A673 (cell line): ENCODE data around the gene ZCCHC24. TPM values are rescaled to one million over a fixed set of nuclear protein-coding genes. Genes with fewer than 3 reads are reported as not detected.

Source experiments
- BruUV-seq: library from RNA; stranded (reverse); fragments of 400-500 nt; replicated peaks from 2 replicates; lab custom pipeline; 2021; lab: Mats Ljungman, UMichigan
- CTCF ChIA-PET: fragments of 300-600 bp; sonication (Branson Sonifier 250); formaldehyde crosslinking; loops from one replicate; lab custom pipeline; 2022; ENCODE audit warnings: antibody characterized with exemption; lab: Charles Lee
- POLR2A ChIA-PET: fragments of 300-600 bp; sonication (Branson Sonifier 250); formaldehyde crosslinking; loops from one replicate; lab custom pipeline; 2022; ENCODE audit warnings: antibody characterized with exemption; ENCODE audit not compliant: low non-redundant PET; lab: Charles Lee
- DNase-seq: peaks from one replicate; pipeline ENCODE4 v3.0.0-alpha.2; 2015; ENCODE audit warnings: low spot score
- H3K27ac ChIP-seq: fragments of 200-600 bp; sonication (generic); 2 replicates; pipeline ENCODE4 v1.5.1; 2016; ENCODE audit warnings: mixed run types, low read depth, mild to moderate bottlenecking, mixed read lengths, antibody characterized with exemption, low read length; ENCODE audit not compliant: poor library complexity, severe bottlenecking
- H3K27me3 ChIP-seq: fragments of 200-600 bp; sonication (generic); replicated peaks from 2 replicates; pipeline ENCODE4 v1.6.1; 2017; ENCODE audit warnings: mixed run types, low read depth, mild to moderate bottlenecking, mixed read lengths, antibody characterized with exemption, low read length; ENCODE audit not compliant: insufficient read depth, poor library complexity
- H3K36me3 ChIP-seq: fragments of 200-600 bp; sonication (generic); 2 replicates; pipeline ENCODE4 v1.6.1; 2016; ENCODE audit warnings: mixed run types, mild to moderate bottlenecking, mixed read lengths, antibody characterized with exemption, low read length; ENCODE audit not compliant: insufficient read depth, poor library complexity, severe bottlenecking
- H3K4me1 ChIP-seq: fragments of 200-600 bp; sonication (generic); 2 replicates; pipeline ENCODE4 v1.6.1; 2017; ENCODE audit warnings: mixed run types, mild to moderate bottlenecking, mixed read lengths, antibody characterized with exemption, low read length; ENCODE audit not compliant: insufficient read depth, poor library complexity, severe bottlenecking
- H3K4me3 ChIP-seq: fragments of 200-600 bp; sonication (generic); 2 replicates; pipeline ENCODE4 v1.5.1; 2016; ENCODE audit warnings: low read depth, mixed run types, mild to moderate bottlenecking, mixed read lengths, low read length; ENCODE audit not compliant: poor library complexity, severe bottlenecking
- H3K9me3 ChIP-seq: fragments of 200-600 bp; sonication (generic); 2 replicates; pipeline ENCODE4 v1.6.1; 2016; ENCODE audit warnings: mixed run types, low read depth, mild to moderate bottlenecking, mixed read lengths, antibody characterized with exemption, low read length; ENCODE audit not compliant: poor library complexity, severe bottlenecking
- EZH2 ChIP-seq: fragments of 200-600 bp; sonication (generic); IDR thresholded peaks from 2 replicates; pipeline ENCODE4 v1.6.1; 2017; ENCODE audit warnings: borderline replicate concordance, low read depth, mild to moderate bottlenecking, mixed read lengths, antibody characterized with exemption, low read length; ENCODE audit not compliant: poor library complexity, severe bottlenecking
- intact Hi-C: fragments of 100-400 bp; cut with micrococcal nuclease; formaldehyde crosslinking; loops from one replicate; pipeline ENCODE4 v1.10.0; 2022; ENCODE audit not compliant: unreplicated experiment
- total RNA-seq: library from RNA; stranded (reverse); gene quantifications from 2 replicates; pipeline ENCODE4 v1.2.3, GENCODE V29; 2021
- TF ChIP-seq, protein P1 (sequence below): fragments of 300-800, 200-600 bp; sonication (generic); conservative IDR thresholded peaks from 2 replicates; pipeline ENCODE4 v1.5.1; 2017; ENCODE audit warnings: low read depth, mild to moderate bottlenecking, antibody characterized with exemption, low read length, moderate library complexity, mixed read lengths

ZCCHC24 gene
- total RNA-seq, 1 experiment from 2014 or later = 9.8 TPM

DNA sequence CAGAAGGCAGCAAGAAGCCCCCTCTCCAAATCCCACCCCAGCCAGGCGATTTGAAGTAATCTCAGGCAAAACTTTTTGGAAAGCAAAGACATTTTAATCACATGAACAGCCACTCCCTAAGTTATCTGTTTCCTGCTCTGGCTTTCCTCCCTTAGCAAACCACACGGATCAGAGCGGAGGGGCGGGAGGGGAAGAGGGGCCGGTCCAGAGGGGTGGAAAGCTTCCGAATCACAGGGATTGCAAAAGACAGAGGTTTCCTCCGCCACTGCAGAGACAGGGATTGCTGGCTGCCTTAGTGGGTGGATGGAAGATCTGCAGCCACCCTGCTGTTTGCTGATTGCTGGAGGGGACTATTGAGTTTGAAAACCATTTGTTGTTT is 41.2 kb downstream of the ZCCHC24 start:
- intact Hi-C loops = loop anchor here (5.0 kb wide), 1 partner anchor 63 kb away; no protein-coding TSS in a partner anchor
- no peak for TF ChIP-seq EZH2
- TF ChIP-seq, protein P1, sequence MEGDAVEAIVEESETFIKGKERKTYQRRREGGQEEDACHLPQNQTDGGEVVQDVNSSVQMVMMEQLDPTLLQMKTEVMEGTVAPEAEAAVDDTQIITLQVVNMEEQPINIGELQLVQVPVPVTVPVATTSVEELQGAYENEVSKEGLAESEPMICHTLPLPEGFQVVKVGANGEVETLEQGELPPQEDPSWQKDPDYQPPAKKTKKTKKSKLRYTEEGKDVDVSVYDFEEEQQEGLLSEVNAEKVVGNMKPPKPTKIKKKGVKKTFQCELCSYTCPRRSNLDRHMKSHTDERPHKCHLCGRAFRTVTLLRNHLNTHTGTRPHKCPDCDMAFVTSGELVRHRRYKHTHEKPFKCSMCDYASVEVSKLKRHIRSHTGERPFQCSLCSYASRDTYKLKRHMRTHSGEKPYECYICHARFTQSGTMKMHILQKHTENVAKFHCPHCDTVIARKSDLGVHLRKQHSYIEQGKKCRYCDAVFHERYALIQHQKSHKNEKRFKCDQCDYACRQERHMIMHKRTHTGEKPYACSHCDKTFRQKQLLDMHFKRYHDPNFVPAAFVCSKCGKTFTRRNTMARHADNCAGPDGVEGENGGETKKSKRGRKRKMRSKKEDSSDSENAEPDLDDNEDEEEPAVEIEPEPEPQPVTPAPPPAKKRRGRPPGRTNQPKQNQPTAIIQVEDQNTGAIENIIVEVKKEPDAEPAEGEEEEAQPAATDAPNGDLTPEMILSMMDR = no peak
- BruUV-seq = no TSS peak
- POLR2A ChIA-PET = interaction anchor here (0.6 kb wide), 1 partner anchor 1044 kb away, joined by 9 read pairs; no protein-coding TSS in a partner anchor
- DNase-seq = peak; percentile 73
- Histone ChIP-seq H3K9me3 (no peaks in the 10 kb centered on the region), H3K36me3 (no peaks in the 10 kb centered on the region), H3K27ac (peak overlapping the region; percentile 69), H3K4me3 (no peak overlapping the region), H3K27me3 (no peaks in the 10 kb centered on the region), H3K4me1 (peaks cover 44% of the 10 kb centered on the region)
- CTCF ChIA-PET = no interaction called here

DNA sequence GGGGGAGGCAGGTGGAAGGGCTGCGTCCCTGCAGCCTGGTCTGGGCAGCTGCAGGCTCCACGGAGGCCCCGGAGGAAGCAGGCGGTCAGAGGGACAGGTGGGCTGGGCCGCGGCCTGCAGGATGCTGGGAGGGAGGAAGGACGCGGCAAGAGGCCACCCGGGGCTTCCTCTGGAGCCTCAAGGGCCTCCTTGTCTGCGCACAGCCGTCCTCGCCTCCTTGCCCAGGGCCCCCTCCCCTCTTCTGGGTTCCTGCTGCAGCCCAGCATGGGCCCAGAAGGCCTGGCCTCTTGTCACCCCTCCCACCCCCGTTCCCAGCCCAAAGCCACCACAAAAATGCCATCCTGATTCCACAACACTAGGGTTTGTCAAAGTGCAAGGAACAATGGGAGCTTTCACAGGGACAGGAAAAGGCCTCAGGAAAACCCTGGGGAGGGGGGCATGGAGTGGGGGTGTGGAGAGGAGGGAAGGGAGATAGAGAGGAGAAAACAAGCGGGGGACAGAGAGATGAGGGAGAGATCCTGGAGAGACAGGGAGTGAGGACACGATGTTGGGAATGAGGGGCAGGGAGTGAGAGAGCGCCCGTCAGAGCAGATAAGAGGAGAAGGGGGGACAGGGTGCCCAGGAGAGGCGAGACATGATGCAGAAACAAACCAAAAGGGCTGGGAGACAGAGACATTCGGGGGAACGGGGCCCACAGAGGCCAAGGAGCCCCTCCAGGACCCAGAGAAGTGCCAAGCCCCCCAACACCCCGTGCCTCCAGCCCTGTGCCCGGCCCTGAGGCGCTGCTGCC is 41.8 kb downstream of the ZCCHC24 start:
- H3K27ac ChIP-seq = peak overlapping the region; percentile 69
- POLR2A ChIA-PET = interaction anchor here (0.6 kb wide), 1 partner anchor 1043 kb away, joined by 9 read pairs; no protein-coding TSS in a partner anchor
- intact Hi-C loops = loop anchor here (5.0 kb wide), 1 partner anchor 64 kb away; no protein-coding TSS in a partner anchor
- H3K4me1 ChIP-seq = peaks cover 49% of the 10 kb centered on the region
- BruUV-seq = no TSS peak
- CTCF ChIA-PET = no interaction called here
- no peak overlapping the region for H3K4me3 ChIP-seq
- no peaks in the 10 kb centered on the region for H3K36me3 ChIP-seq
- H3K9me3 ChIP-seq = no peaks in the 10 kb centered on the region
- no peak for TF ChIP-seq EZH2
- TF ChIP-seq, protein P1 = no peak
- no peak for DNase-seq
- no peaks in the 10 kb centered on the region for H3K27me3 ChIP-seq

DNA sequence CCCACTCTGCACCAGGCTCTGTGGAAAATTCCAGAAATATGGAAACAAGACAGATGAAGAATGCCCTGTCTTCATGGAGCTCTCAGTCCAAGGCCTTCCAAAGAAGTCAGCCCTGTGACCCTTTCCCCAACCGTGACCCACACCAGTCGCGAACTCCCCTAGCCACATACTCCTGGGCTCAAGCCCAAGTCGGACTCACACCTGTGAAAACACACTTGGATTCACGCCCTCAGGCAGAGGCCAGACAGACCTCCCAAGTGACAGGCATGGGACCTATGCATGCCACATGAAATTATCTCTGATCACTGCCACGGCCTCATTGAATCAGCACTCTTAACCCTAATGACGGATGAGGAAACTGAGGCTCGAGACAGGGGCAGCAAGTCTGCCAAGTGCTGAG is 42.5 kb downstream of the ZCCHC24 start:
- no TSS peak for BruUV-seq
- POLR2A ChIA-PET = no interaction called here
- CTCF ChIA-PET = no interaction called here
- H3K9me3 ChIP-seq = no peaks in the 10 kb centered on the region
- TF ChIP-seq, protein P1 = no peak
- no peak for TF ChIP-seq EZH2
- no peaks in the 10 kb centered on the region for H3K27me3 ChIP-seq
- H3K4me3 ChIP-seq = no peak overlapping the region
- peaks cover 49% of the 10 kb centered on the region for H3K4me1 ChIP-seq
- no peak for DNase-seq
- no peaks in the 10 kb centered on the region for H3K36me3 ChIP-seq
- no peak overlapping the region for H3K27ac ChIP-seq
- intact Hi-C loops = loop anchor here (5.0 kb wide), 1 partner anchor 64 kb away; no protein-coding TSS in a partner anchor
